HepG2 (cell line): ENCODE data around the gene TLR9. TPM values are rescaled to one million over a fixed set of nuclear protein-coding genes. Genes with fewer than 3 reads are reported as not detected.

ENCODE experiments used
- ATAC-seq: fragments of 200-7000 bp; cut with Tn5 transposase; 3 replicates; pipeline ENCODE4 v1.9.1; 2020; ENCODE audit warnings: mild to moderate bottlenecking, moderate library complexity
- BruUV-seq: library from RNA; stranded (reverse); fragments of 400-500 nt; replicated peaks from 2 replicates; lab custom pipeline; 2021; lab: Mats Ljungman, UMichigan
- CTCF ChIA-PET: fragments of 300-600 bp; formaldehyde crosslinking; extraction: SDS; loops from one replicate; lab custom pipeline; 2021; ENCODE audit warnings: low total read pairs, inconsistent platforms, low intra/inter-chr PET ratio; lab: Yijun Ruan, JAX
- POLR2A ChIA-PET: fragments of 350-600 bp; sonication (Branson Sonifier 250); formaldehyde crosslinking; loops from one replicate; lab custom pipeline; 2020; ENCODE audit warnings: antibody characterized with exemption, inconsistent platforms; lab: Yijun Ruan, JAX
- DNase-seq: peaks from one replicate; pipeline ENCODE4 v3.0.0-alpha.2; 2015; ENCODE audit warnings: low spot score
- FAIRE-seq: peaks from 3 replicates; lab custom pipeline; 2011; peaks lifted over from hg19 to GRCh38; lab: Jason Lieb, UNC
- H2AFZ ChIP-seq: one replicate; pipeline ENCODE4 v1.6.1; 2011; ENCODE audit warnings: low read length, inconsistent platforms
- H3K27ac ChIP-seq: fragments of 300-600 bp; 3 replicates; pipeline ENCODE4 v1.8.0; 2011; ENCODE audit warnings: mixed run types, mild to moderate bottlenecking, mixed read lengths, low read length, inconsistent platforms; ENCODE audit not compliant: insufficient read depth; ENCODE audit errors: extremely low read length
- H3K27me3 ChIP-seq, 2 experiments: fragments of 200-600 bp in 1 of 2; 2 replicates in 1 of 2; 3 replicates in 1 of 2; pipeline versions ENCODE4 v1.6.0 to v1.8.0; 2011; ENCODE audit warnings: low read length in 2 of 2, mild to moderate bottlenecking in 2 of 2, moderate library complexity in 2 of 2, inconsistent platforms in 1 of 2; ENCODE audit not compliant: insufficient read depth in 2 of 2, control insufficient read depth in 1 of 2
- H3K36me3 ChIP-seq, 2 experiments: fragments of 200-600 bp in 1 of 2; replicated peaks in 1 of 2; 2 replicates in 1 of 2; 3 replicates in 1 of 2; pipeline versions ENCODE4 v1.5.1 to v1.8.0; 2011; ENCODE audit warnings: low read length in 2 of 2, inconsistent platforms in 1 of 2; ENCODE audit not compliant: insufficient read depth in 2 of 2, control insufficient read depth in 1 of 2
- H3K4me1 ChIP-seq: 2 replicates; pipeline ENCODE4 v1.5.1; 2012; ENCODE audit warnings: low read length, inconsistent platforms; ENCODE audit not compliant: insufficient read depth
- H3K4me2 ChIP-seq: 2 replicates; pipeline ENCODE4 v1.6.0; 2011; ENCODE audit warnings: low read depth, low read length, inconsistent platforms
- H3K4me3 ChIP-seq, 3 experiments: fragments of 200-600 bp in 1 of 3; sonication (generic), shearing (Covaris generic) in 1 of 3; replicated peaks in 1 of 3; 2 replicates each; pipeline ENCODE4 v1.5.1; 2011 to 2016; ENCODE audit warnings: low read length in 3 of 3, inconsistent platforms in 2 of 3, low read depth in 2 of 3, mild to moderate bottlenecking in 2 of 3, control low read depth in 1 of 3, mixed read lengths in 1 of 3; ENCODE audit not compliant: insufficient read depth in 1 of 3
- H3K79me2 ChIP-seq: one replicate; pipeline ENCODE4 v1.6.1; 2011; ENCODE audit warnings: low read length, inconsistent platforms; ENCODE audit not compliant: insufficient read depth
- H3K9ac ChIP-seq: 2 replicates; pipeline ENCODE4 v1.6.0; 2011; ENCODE audit warnings: mild to moderate bottlenecking, low read depth, low read length, inconsistent platforms; ENCODE audit not compliant: insufficient read depth
- H3K9me3 ChIP-seq: 2 replicates; pipeline ENCODE4 v1.5.1; 2012; ENCODE audit warnings: mild to moderate bottlenecking, low read length
- H4K20me1 ChIP-seq: 2 replicates; pipeline ENCODE4 v1.6.0; 2011; ENCODE audit warnings: inconsistent platforms, mild to moderate bottlenecking, low read length, moderate library complexity; ENCODE audit not compliant: insufficient read depth
- CC2D1A ChIP-seq: sonication (generic); formaldehyde crosslinking; IDR thresholded peaks from 2 replicates; pipeline ENCODE4 v1.8.1; 2023; ENCODE audit warnings: mild to moderate bottlenecking, missing genetic modification reagents
- GPN1 ChIP-seq: sonication (generic); formaldehyde crosslinking; IDR thresholded peaks from 2 replicates; pipeline ENCODE4 v1.5.1; 2020; ENCODE audit warnings: missing genetic modification reagents, borderline replicate concordance
- HHEX ChIP-seq: IDR thresholded peaks from 2 replicates; pipeline ENCODE4 v1.6.1; 2016; ENCODE audit warnings: control low read depth
- HNRNPUL1 ChIP-seq: fragments of 200-400 bp; formaldehyde crosslinking; IDR thresholded peaks from 2 replicates; pipeline ENCODE4 v1.6.1; 2017; ENCODE audit warnings: low read depth, mild to moderate bottlenecking, low read length, moderate library complexity
- KAT8 ChIP-seq: IDR thresholded peaks from 2 replicates; pipeline ENCODE4 v1.6.1; 2016; ENCODE audit warnings: missing genetic modification reagents, missing compliant biosample characterization
- KLF13 ChIP-seq: sonication (generic); formaldehyde crosslinking; IDR thresholded peaks from 2 replicates; pipeline ENCODE4 v1.4.0; 2020; ENCODE audit warnings: mild to moderate bottlenecking, missing genetic modification reagents
- MAFK ChIP-seq, 2 experiments: IDR thresholded peaks in 1 of 2; conservative IDR thresholded peaks in 1 of 2; 2 replicates each; pipeline ENCODE4 v1.6.1; 2011; ENCODE audit warnings: improper control_type of control experiment in 2 of 2, low read length in 2 of 2
- PHB2 ChIP-seq: fragments of 450-650 bp; IDR thresholded peaks from 2 replicates; pipeline ENCODE4 v1.6.1; 2018; ENCODE audit not compliant: partially characterized antibody
- PITX1 ChIP-seq: sonication (generic); formaldehyde crosslinking; IDR thresholded peaks from 2 replicates; pipeline ENCODE4 v1.5.1; 2020; ENCODE audit warnings: mild to moderate bottlenecking, missing genetic modification reagents
- REL ChIP-seq: sonication (generic); formaldehyde crosslinking; conservative IDR thresholded peaks from 2 replicates; pipeline ENCODE4 v1.8.0; 2022; ENCODE audit warnings: mild to moderate bottlenecking, missing genetic modification reagents, moderate library complexity
- RFXAP ChIP-seq: sonication (generic); formaldehyde crosslinking; IDR thresholded peaks from 2 replicates; pipeline ENCODE4 v1.4.0; 2020; ENCODE audit warnings: missing genetic modification reagents, borderline replicate concordance
- SALL2 ChIP-seq: sonication (generic); formaldehyde crosslinking; IDR thresholded peaks from 2 replicates; pipeline ENCODE4 v1.8.1; 2023; ENCODE audit warnings: mild to moderate bottlenecking, missing genetic modification reagents, inconsistent platforms
- SSRP1 ChIP-seq: IDR thresholded peaks from 2 replicates; pipeline ENCODE4 v1.6.1; 2016; ENCODE audit warnings: control low read depth
- SYNCRIP ChIP-seq: fragments of 200-400 bp; formaldehyde crosslinking; IDR thresholded peaks from 2 replicates; pipeline ENCODE4 v1.6.1; 2018; ENCODE audit warnings: mild to moderate bottlenecking, low read depth, low read length; ENCODE audit not compliant: insufficient read depth
- TEAD2 ChIP-seq: sonication (generic); formaldehyde crosslinking; IDR thresholded peaks from 2 replicates; pipeline ENCODE4 v1.9.0; 2021; ENCODE audit warnings: missing genetic modification reagents
- ZFP37 ChIP-seq: sonication (generic); formaldehyde crosslinking; IDR thresholded peaks from 2 replicates; pipeline ENCODE4 v1.4.0; 2020; ENCODE audit warnings: missing genetic modification reagents, borderline replicate concordance
- ZFP41 ChIP-seq: sonication (generic); formaldehyde crosslinking; IDR thresholded peaks from 2 replicates; pipeline ENCODE4 v1.4.0; 2020; ENCODE audit warnings: mild to moderate bottlenecking, missing genetic modification reagents, borderline replicate concordance
- ZMYM4 ChIP-seq: sonication (generic); formaldehyde crosslinking; IDR thresholded peaks from 2 replicates; pipeline ENCODE4 v1.8.1; 2023; ENCODE audit warnings: mild to moderate bottlenecking, missing genetic modification reagents
- ZNF124 ChIP-seq: sonication (generic); formaldehyde crosslinking; IDR thresholded peaks from 2 replicates; pipeline ENCODE4 v1.4.0; 2020; ENCODE audit warnings: missing genetic modification reagents
- ZNF138 ChIP-seq: sonication (generic); formaldehyde crosslinking; IDR thresholded peaks from 2 replicates; pipeline ENCODE4 v1.5.0; 2020; ENCODE audit warnings: mild to moderate bottlenecking, low read depth, missing genetic modification reagents
- ZNF441 ChIP-seq: sonication (generic); formaldehyde crosslinking; IDR thresholded peaks from 2 replicates; pipeline ENCODE4 v1.7.0; 2021; ENCODE audit warnings: missing genetic modification reagents, borderline replicate concordance
- ZNF605 ChIP-seq: sonication (generic); formaldehyde crosslinking; IDR thresholded peaks from 2 replicates; pipeline ENCODE4 v1.8.0; 2022; ENCODE audit warnings: mild to moderate bottlenecking, missing genetic modification reagents
- ZNF761 ChIP-seq: sonication (generic); formaldehyde crosslinking; conservative IDR thresholded peaks from 2 replicates; pipeline ENCODE4 v1.4.0; 2020; ENCODE audit warnings: mild to moderate bottlenecking, missing genetic modification reagents
- WGBS: methylation state at CpG from one replicate; pipeline ENCODE4 v1.1.6; 2017; ENCODE audit warnings: low lambda C conversion rate; 5-methylcytosine and 5-hydroxymethylcytosine counted together
- in situ Hi-C: cut with HindIII; loops from 2 replicates; pipeline ENCODE4 v1.10.0; 2017; ENCODE audit warnings: low pct_unique_long_range_greater_than_20kb; ENCODE audit not compliant: extremely low pct_ligation_motif_present
- intact Hi-C: fragments of 100-400 bp; cut with micrococcal nuclease; formaldehyde crosslinking; loops from one replicate; pipeline ENCODE4 v1.10.0; 2022; ENCODE audit not compliant: unreplicated experiment
- polyA plus RNA-seq, 8 experiments: library from polyadenylated mRNA; depleted of rRNA in 3 of 8; stranded (reverse) in 7 of 8; unstranded in 1 of 8; fragments of >200 nt; fragmentation: Illumina TruSeq in 4 of 8; extraction: Trizol in 4 of 8; gene quantifications; 2 replicates each; pipeline versions ENCODE4 v1.2.1 to v1.2.3, GENCODE V29; 2011 to 2016; ENCODE audit warnings: low read depth in 4 of 8, missing spikeins in 1 of 8, mixed read lengths in 1 of 8; ENCODE audit not compliant: insufficient read depth in 1 of 8
- total RNA-seq, 5 experiments: library from RNA; depleted of rRNA; stranded (reverse); fragments of >200 nt; fragmentation: Illumina TruSeq; extraction: Trizol; gene quantifications; 2 replicates each; pipeline ENCODE4 v1.2.3, GENCODE V29; 2016; ENCODE audit warnings: low read depth in 1 of 5
- TF ChIP-seq, protein P1 (sequence below): sonication (generic); formaldehyde crosslinking; IDR thresholded peaks from 2 replicates; pipeline ENCODE4 v1.5.1; 2020; ENCODE audit warnings: missing genetic modification reagents, mild to moderate bottlenecking, borderline replicate concordance

The TLR9 gene
- total and polyA plus RNA-seq, 2 of the 13 experiments (the other 11 are each of a cell fraction or from before 2014, with no cell fraction given) = not detected

- H3K79me2 ChIP-seq = peaks cover 23% of the 10 kb centered on the region
- no peak overlapping the region for H3K27ac ChIP-seq
- BruUV-seq = no TSS peak
- H3K27me3 ChIP-seq = no peaks in the 10 kb centered on the region; a peak in 1 of 5 replicates
- TF ChIP-seq HHEX = no peak
- no peak for TF ChIP-seq ZNF761
- no peak for TF ChIP-seq HNRNPUL1
- peak in 1 of 2 experiments; percentile 31; a peak in 1 of 4 replicates for TF ChIP-seq MAFK (conservative IDR thresholded peaks at IDR 0.05 in 1 of 2, IDR thresholded peaks at IDR 0.05 in 1 of 2; ENCODE audit: low read length in 2 of 2)
- TF ChIP-seq TEAD2 (CRISPR knock-in tag) = no peak
- no peak for TF ChIP-seq GPN1 (CRISPR knock-in tag)
- TF ChIP-seq SYNCRIP = no peak
- 0 out of 2 replicates have a peak, but pooled peaks have one; percentile 41 for TF ChIP-seq SSRP1 (CRISPR knock-in tag)
- TF ChIP-seq CC2D1A (CRISPR knock-in tag) = no peak
- no peak for TF ChIP-seq PITX1
- TF ChIP-seq REL (CRISPR knock-in tag) = no peak
- no peak for TF ChIP-seq ZFP41 (CRISPR knock-in tag)
- TF ChIP-seq ZMYM4 = no peak
- no peak for TF ChIP-seq ZNF441
- TF ChIP-seq ZNF124 = 0 out of 2 replicates have a peak, but pooled peaks have one; percentile 5
- TF ChIP-seq RFXAP (CRISPR knock-in tag) = no peak
- TF ChIP-seq, protein P1, sequence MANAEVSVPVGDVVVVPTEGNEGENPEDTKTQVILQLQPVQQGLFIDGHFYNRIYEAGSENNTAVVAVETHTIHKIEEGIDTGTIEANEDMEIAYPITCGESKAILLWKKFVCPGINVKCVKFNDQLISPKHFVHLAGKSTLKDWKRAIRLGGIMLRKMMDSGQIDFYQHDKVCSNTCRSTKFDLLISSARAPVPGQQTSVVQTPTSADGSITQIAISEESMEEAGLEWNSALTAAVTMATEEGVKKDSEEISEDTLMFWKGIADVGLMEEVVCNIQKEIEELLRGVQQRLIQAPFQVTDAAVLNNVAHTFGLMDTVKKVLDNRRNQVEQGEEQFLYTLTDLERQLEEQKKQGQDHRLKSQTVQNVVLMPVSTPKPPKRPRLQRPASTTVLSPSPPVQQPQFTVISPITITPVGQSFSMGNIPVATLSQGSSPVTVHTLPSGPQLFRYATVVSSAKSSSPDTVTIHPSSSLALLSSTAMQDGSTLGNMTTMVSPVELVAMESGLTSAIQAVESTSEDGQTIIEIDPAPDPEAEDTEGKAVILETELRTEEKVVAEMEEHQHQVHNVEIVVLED (CRISPR knock-in tag) = no peak
- no peak for TF ChIP-seq ZNF138 (CRISPR knock-in tag)
- TF ChIP-seq SALL2 = no peak
- no peak for TF ChIP-seq PHB2
- TF ChIP-seq KAT8 (CRISPR knock-in tag) = peak; percentile 14; the same call in 1 of the 2 replicates
- TF ChIP-seq ZNF605 (CRISPR knock-in tag) = no peak
- TF ChIP-seq KLF13 (CRISPR knock-in tag) = no peak
- TF ChIP-seq ZFP37 (CRISPR knock-in tag) = no peak
- CTCF ChIA-PET = no interaction called here
- H3K36me3 ChIP-seq = no peaks in the 10 kb centered on the region
- FAIRE-seq (no peak), DNase-seq (no peak), ATAC-seq (no peak)
- no peaks in the 10 kb centered on the region for H3K9me3 ChIP-seq
- H3K9ac ChIP-seq = no peak overlapping the region
- peaks cover 13% of the 10 kb centered on the region; the same call in 1 of the 2 replicates for H4K20me1 ChIP-seq
- no peak overlapping the region for H3K4me2 ChIP-seq
- in situ Hi-C loops (no loop called here), intact Hi-C loops (no loop called here)
- H2AFZ ChIP-seq = no peak overlapping the region
- WGBS = 98% methylated on average over 4 of the region's 4 CpGs
- no peak overlapping the region for H3K4me3 ChIP-seq
- POLR2A ChIA-PET = interaction anchor here (0.6 to 1.7 kb wide), 11 partner anchors 8 to 245 kb away, joined by 3 to 15 read pairs (median 4); partner anchors contain the start of genes GLYCTK, RPL29, TLR9 and WDR82
- H3K4me1 ChIP-seq = peaks cover 64% of the 10 kb centered on the region
Observed at GRCh38 chr3:52240886-52241370, 15.5 kb upstream of the TLR9 start.
